GM19023 (cell line): Measurements from ENCODE around the gene CRYBA2.

Source experiments
- ATAC-seq: cut with Tn5 transposase; IDR thresholded peaks from one replicate; pipeline ENCODE4 v1.9.1; 2021; ENCODE audit warnings: mild to moderate bottlenecking, moderate library complexity; ENCODE audit not compliant: unreplicated experiment

CRYBA2 gene

GRCh38 chr2:218958276-218958675 lies 34.9 kb downstream of the CRYBA2 start:
- no peak for ATAC-seq

GRCh38 chr2:218957671-218958070 lies 35.6 kb downstream of the CRYBA2 start:
- ATAC-seq = no peak

- ATAC-seq = no peak
Measured at GRCh38 chr2:218956039-218956438, 37.2 kb downstream of the CRYBA2 start.

GRCh38 chr2:218954541-218955300 lies 38.5 kb downstream of the CRYBA2 start:
- ATAC-seq = no peak

- no peak for ATAC-seq
Measured at GRCh38 chr2:218953366-218953954, 39.8 kb downstream of the CRYBA2 start.

- ATAC-seq = no peak
Measured at GRCh38 chr2:218952160-218952559, 41.1 kb downstream of the CRYBA2 start.

GRCh38 chr2:218946621-218947020 lies 46.6 kb downstream of the CRYBA2 start:
- ATAC-seq = no peak

- ATAC-seq = no peak
Measured at GRCh38 chr2:218944759-218945404, 48.3 kb downstream of the CRYBA2 start.
